GM19099 (cell line): ENCODE measurements around the gene RCSD1.
A peak's percentile ranks its signal among the peaks of the same experiment; 100 is the strongest.

Experiments used
- POLR2A ChIP-seq: IDR thresholded peaks from 3 replicates; pipeline ENCODE4 v1.6.1; 2011; ENCODE audit warnings: low read depth; ENCODE audit not compliant: insufficient read length; ENCODE audit errors: extremely low read depth

Gene RCSD1

GRCh38 chr1:167611983-167612382 is 18.0 kb upstream of the RCSD1 start:
- no peak for TF ChIP-seq POLR2A

- TF ChIP-seq POLR2A, result no peak
These were observed 17.2 kb upstream of the RCSD1 start for GRCh38 chr1:167612587-167613385.

GRCh38 chr1:167614851-167615250 is 15.2 kb upstream of the RCSD1 start:
- TF ChIP-seq POLR2A, result no peak

- no peak for TF ChIP-seq POLR2A
These were observed 13.5 kb upstream of the RCSD1 start for GRCh38 chr1:167616521-167616920.

DNA sequence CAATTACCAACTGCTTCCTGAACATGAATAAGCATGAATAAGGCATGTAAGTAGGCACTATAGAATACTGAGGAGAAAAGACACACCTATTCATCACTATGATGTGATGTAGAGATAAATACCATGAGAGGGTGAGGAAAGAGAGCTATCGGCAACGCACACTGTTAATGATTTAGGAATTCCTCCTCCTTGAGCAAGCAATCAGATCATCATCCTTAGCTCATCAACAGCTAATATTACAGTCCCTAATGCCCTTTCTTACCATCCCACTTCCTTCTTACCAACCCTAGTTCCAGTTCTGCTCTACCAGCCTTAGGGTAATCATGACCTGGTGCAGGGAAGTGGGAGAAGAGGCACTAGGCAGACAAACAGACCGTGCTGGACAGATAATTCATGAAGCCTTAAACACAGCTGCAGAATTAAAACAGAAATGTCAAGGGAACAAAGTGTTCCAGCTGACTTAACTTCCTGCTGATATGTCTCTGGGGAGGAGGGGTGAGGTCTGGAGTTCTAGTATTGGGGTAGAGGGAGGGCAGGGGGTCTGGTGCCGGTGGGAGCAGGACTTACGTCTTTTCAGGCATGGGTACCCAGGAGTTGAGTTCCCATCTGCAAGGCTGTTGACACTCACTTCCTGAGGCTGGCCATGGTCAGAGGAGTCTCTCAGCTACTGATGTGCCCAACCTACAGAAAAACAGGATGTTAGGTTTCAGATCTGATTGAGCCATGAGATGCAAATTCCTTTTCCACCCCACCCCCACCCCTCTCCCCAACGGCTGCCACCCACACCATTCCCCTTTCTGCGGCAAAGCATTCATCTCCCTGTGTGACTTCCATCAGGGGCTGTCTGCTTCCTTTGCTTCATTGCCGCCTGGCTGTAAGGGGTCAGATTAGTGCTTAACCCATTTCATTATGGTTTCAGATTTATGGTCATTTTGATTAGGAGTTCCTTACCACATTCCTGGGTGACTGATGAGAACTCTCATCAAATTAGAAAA is 12.6 kb upstream of the RCSD1 start:
- TF ChIP-seq POLR2A, result peak; percentile 54

GRCh38 chr1:167618366-167618765 is 11.7 kb upstream of the RCSD1 start:
- TF ChIP-seq POLR2A, result no peak

DNA sequence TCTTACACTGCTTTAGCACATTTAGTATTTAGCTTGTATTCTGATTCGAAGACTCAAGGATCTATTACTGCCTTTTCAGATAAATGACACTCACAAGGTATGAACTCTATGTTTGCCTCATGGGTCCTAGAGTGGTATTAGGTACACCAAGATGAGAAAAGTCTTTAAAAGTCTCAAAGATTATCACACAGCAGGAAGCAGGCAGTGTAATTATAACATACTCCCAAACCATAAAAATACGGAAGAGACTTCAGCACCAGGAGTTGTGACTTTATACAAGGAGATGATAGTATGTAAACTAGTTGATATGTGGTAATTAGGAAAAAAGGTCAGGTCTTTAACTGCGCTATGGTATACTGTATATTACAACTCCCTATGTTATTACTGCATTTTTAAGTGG is 11.2 kb upstream of the RCSD1 start:
- no peak for TF ChIP-seq POLR2A

DNA sequence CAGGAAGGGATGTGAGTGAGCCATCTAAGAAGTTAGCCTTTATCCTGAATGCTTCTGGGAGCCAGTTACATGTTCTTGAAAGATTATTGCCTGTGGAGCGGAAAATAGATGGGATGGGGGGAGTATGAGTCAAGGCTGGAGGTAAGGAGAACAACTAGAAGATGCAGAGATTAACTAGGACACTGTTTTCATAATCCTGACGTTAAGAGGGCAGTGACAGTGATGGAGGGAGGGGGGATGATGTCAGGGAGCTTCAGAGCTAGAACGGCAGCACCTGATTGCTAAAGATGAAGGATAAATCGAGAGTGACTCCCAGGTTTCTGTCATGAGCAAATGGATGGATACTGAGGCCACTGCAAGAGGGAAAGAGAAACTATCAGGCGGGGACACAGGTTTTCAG is 10.0 kb upstream of the RCSD1 start:
- no peak for TF ChIP-seq POLR2A

- TF ChIP-seq POLR2A, result no peak
These were observed 8.2 kb upstream of the RCSD1 start for GRCh38 chr1:167621780-167622313.

DNA sequence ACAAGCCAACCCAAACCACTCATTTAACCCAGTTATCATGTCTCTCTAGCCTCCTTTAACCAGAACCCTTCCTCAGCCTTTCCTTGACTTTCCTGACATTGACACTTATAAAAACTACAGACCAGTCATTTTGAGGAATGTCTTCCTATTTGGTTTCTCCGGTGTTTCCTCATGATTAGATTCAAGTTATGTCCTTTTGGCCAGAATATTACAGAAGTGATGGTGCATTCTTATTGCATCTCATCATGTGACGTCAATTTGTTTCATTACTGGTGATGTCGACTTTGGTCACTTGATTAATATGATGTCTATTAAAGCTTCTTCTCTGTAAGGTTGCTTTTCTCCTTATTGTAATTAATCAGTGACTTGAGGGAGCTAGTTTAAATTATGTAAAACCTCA is 6.1 kb upstream of the RCSD1 start:
- no peak for TF ChIP-seq POLR2A

GRCh38 chr1:167625040-167625823 is 4.8 kb upstream of the RCSD1 start:
- no peak for TF ChIP-seq POLR2A

DNA sequence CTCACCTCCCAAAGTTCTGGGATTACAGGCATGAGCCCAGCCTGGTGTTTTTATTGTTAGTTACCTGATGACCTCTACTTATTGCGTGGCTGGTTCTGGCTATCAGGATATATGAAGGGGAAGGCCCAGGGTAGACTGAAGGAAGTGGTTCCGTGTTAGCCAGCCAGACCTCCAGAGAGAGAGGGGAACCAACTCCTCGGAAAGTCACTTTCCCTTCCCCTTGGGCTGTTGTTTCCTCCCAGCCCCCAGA is 2.5 kb upstream of the RCSD1 start:
- TF ChIP-seq POLR2A, result no peak

- peak; percentile 93 for TF ChIP-seq POLR2A
These were observed 2.0 kb upstream of the RCSD1 start for GRCh38 chr1:167627865-167628641.

DNA sequence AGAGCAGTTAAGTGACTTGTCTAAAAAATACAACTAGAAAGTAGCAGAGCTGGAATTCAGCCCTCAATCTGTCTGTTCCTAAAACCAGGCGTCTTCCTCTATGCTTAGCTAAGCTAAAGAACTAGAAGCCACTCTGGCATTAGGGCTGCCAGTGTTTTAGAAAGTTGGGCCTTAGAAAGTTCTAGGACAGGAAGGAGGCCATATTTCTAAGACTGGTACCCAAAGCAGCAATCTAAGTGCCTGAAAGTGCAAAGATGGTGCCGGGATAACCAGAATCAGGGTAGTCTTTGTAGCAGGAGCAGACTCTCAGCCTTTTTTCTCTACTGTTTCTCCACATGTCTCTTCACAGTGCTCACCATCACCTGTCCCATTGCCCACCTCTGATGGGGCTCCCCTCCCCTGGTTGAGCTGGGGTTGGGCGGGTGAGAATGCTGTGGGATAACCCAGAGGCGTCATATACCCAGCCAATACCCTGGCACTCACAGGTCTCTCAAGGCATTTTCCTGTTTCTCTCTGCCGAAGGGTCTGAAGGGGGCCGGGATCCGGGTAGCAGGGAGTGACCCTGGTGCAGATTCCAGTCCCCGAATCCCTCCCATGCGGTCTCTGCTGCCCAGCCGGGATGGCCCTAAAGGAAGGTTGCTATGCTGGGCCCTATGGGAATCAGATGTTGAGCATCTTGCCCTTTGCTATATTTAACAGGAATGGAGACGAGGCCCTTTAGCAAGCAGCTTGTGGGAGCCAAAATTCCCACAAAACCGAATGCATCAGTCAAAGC is 1.1 kb upstream of the RCSD1 start:
- no peak for TF ChIP-seq POLR2A
